Activated CD8-positive, alpha-beta T cell treated with anti-CD3 and anti-CD28 coated beads, Interleukin-2, amount 10 ng/mL, durations not matched to agents 7 days and 5 days (primary cell): ENCODE measurements around the gene RNF212B. TPM values are rescaled to one million over a fixed set of nuclear protein-coding genes. Genes with fewer than 3 reads are reported as not detected.

Experiments used
- total RNA-seq, 2 experiments: library from RNA; stranded (reverse); gene quantifications; one replicate each; pipeline ENCODE4 v1.2.3, GENCODE V29; 2021

Gene RNF212B
- total RNA-seq, 2 experiments from 2014 or later: not detected

Other genes with a start within 250 kb of the RNF212B start
- 1 to 10 TPM; 7.8 to 9.0 TPM for gene C14orf93, start 227.8 kb upstream of the RNF212B start, total RNA-seq
- 10 to 100 TPM; 64.5 to 74.5 TPM for gene PSMB5, start 203.0 kb upstream of the RNF212B start, total RNA-seq
- gene PSMB11, start 195.7 kb upstream of the RNF212B start, total RNA-seq: not detected
- 1 to 10 TPM; 1.6 to 1.8 TPM for gene CDH24, start 180.4 kb upstream of the RNF212B start, total RNA-seq
- gene ACIN1, start 142.8 kb upstream of the RNF212B start, total RNA-seq: 100 to 1,000 TPM; 161 to 177 TPM
- 10 to 100 TPM; 46.0 to 47.0 TPM for gene C14orf119, start 142.4 kb upstream of the RNF212B start, total RNA-seq
- gene CIROP, start 132.9 kb upstream of the RNF212B start, total RNA-seq: not detected
- gene CEBPE, start 118.7 kb upstream of the RNF212B start, total RNA-seq: under 1 TPM; 0.50 to 0.92 TPM
- under 1 TPM; 0.24 to 0.57 TPM for gene SLC7A8, start 54.3 kb upstream of the RNF212B start, total RNA-seq
- 1 to 10 TPM; 7.8 to 9.2 TPM for gene HOMEZ, start 48.2 kb downstream of the RNF212B start, total RNA-seq
- gene PPP1R3E, start 64.9 kb downstream of the RNF212B start, total RNA-seq: 10 to 100 TPM; 22.6 to 28.3 TPM
- 1 to 10 TPM; 2.2 to 2.9 TPM for gene BCL2L2, start 68.9 kb downstream of the RNF212B start, total RNA-seq
- gene PABPN1, start 83.5 kb downstream of the RNF212B start, total RNA-seq: 100 to 1,000 TPM; 200 to 210 TPM
- gene SLC22A17, start 115.0 kb downstream of the RNF212B start, total RNA-seq: 1 to 10 TPM in 1 of 2 experiments, under 1 TPM in 1; 0.94 to 1.1 TPM
- gene EFS, start 127.2 kb downstream of the RNF212B start, total RNA-seq: not detected
- not detected for gene IL25, start 134.9 kb downstream of the RNF212B start, total RNA-seq
- gene CMTM5, start 139.1 kb downstream of the RNF212B start, total RNA-seq: not detected
- gene MYH6, start 170.3 kb downstream of the RNF212B start, total RNA-seq: not detected
- gene MYH7, start 197.7 kb downstream of the RNF212B start, total RNA-seq: not detected
- 10 to 100 TPM; 43.7 to 44.0 TPM for gene NGDN, start 231.8 kb downstream of the RNF212B start, total RNA-seq